Measurements from ENCODE around the gene LLGL2. TPM values are rescaled to one million over a fixed set of nuclear protein-coding genes. Genes with fewer than 3 reads are reported as not detected.
A peak's percentile ranks its signal among the peaks of the same experiment; 100 is the strongest.
"Not testable (repeated sequence)": the region's sequence is repeated elsewhere in the genome, so short reads cannot be mapped to it uniquely, and the experiment has no call there.

The LLGL2 gene, protein sequence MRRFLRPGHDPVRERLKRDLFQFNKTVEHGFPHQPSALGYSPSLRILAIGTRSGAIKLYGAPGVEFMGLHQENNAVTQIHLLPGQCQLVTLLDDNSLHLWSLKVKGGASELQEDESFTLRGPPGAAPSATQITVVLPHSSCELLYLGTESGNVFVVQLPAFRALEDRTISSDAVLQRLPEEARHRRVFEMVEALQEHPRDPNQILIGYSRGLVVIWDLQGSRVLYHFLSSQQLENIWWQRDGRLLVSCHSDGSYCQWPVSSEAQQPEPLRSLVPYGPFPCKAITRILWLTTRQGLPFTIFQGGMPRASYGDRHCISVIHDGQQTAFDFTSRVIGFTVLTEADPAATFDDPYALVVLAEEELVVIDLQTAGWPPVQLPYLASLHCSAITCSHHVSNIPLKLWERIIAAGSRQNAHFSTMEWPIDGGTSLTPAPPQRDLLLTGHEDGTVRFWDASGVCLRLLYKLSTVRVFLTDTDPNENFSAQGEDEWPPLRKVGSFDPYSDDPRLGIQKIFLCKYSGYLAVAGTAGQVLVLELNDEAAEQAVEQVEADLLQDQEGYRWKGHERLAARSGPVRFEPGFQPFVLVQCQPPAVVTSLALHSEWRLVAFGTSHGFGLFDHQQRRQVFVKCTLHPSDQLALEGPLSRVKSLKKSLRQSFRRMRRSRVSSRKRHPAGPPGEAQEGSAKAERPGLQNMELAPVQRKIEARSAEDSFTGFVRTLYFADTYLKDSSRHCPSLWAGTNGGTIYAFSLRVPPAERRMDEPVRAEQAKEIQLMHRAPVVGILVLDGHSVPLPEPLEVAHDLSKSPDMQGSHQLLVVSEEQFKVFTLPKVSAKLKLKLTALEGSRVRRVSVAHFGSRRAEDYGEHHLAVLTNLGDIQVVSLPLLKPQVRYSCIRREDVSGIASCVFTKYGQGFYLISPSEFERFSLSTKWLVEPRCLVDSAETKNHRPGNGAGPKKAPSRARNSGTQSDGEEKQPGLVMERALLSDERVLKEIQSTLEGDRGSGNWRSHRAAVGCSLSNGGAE
- total RNA-seq, result 100 to 1,000 TPM in 1 of 4 donors, 10 to 100 TPM in 3; 40.0 to 101 (median 67.3) TPM

DNA sequence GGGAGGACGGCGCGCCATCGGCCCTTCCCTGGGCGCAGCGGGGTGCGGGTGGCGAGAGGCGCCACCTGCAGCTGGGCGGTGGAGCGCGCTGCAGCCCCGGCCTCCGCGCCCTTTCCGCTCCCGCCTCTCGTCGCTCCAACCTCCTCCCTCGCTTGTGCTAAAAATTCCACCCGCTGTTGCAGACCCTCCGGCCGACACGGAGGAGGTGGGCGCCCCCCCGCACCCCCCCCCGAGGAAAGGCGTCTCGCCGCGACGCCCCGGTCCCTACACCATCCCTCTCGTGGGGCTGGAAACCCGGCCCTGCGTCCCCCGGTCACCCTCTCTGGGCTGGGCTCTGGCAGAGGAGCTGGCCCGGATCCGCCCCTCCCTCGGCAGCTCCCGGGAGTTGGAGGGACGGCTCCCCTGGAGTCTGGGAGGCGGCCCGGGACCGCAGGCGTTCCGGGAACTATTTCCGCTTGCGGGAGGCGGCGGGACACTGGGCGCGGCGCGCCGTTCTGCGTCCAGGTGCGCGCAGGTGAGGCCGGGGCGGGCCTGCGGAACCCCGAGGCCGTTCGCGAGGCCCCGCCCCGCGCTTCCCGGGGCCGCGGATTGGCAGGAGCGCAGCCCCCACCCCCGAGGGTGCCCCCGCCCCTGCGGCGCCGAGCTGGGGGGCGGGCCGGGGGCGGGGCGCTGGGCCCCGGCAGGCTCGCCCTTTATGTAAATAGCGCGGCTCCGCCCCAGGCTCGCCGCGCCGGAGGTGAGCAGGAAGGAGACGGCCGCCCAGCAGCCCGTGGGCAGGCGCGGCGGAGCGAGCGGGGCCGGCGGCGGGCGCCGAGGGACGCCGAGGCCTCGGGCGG is at the start of gene LLGL2:
Gene LLGL2, plus strand, starts transcription at position 728 of the 836 bp plus-strand sequence. CDS start 17,730 bp downstream, outside the sequence.
- peak; percentile 37 for DNase-seq
- Histone ChIP-seq H3K4me3 (peak within 1 kb of the TSS; percentile 63 to 88 (median 78)), H3K27ac (peak within 1 kb of the TSS; percentile 89 to 97 (median 92)), H3K9me3 (no peaks in the 10 kb centered on the region), H3K36me3 (peaks cover 0 to 41% (median 0%) of the 10 kb centered on the region in 3 donors), H3K4me1 (peaks cover 5 to 35% (median 11%) of the 10 kb centered on the region in 3 donors), H3K27me3 (no peaks in the 10 kb centered on the region)
- peak in 3 of 4 donors; percentile 33 to 69 (median 34) for TF ChIP-seq POLR2A (IDR thresholded peaks at IDR 0.05)
- TF ChIP-seq, protein P1, sequence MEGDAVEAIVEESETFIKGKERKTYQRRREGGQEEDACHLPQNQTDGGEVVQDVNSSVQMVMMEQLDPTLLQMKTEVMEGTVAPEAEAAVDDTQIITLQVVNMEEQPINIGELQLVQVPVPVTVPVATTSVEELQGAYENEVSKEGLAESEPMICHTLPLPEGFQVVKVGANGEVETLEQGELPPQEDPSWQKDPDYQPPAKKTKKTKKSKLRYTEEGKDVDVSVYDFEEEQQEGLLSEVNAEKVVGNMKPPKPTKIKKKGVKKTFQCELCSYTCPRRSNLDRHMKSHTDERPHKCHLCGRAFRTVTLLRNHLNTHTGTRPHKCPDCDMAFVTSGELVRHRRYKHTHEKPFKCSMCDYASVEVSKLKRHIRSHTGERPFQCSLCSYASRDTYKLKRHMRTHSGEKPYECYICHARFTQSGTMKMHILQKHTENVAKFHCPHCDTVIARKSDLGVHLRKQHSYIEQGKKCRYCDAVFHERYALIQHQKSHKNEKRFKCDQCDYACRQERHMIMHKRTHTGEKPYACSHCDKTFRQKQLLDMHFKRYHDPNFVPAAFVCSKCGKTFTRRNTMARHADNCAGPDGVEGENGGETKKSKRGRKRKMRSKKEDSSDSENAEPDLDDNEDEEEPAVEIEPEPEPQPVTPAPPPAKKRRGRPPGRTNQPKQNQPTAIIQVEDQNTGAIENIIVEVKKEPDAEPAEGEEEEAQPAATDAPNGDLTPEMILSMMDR (IDR thresholded peaks at IDR 0.05), result peak; percentile 38 to 57 (median 45)
- no CpG with 5 or more reads among the region's 108 CpGs for WGBS, 2 donors
- intact Hi-C loops (cut with DNase I), result no loop called here

DNA sequence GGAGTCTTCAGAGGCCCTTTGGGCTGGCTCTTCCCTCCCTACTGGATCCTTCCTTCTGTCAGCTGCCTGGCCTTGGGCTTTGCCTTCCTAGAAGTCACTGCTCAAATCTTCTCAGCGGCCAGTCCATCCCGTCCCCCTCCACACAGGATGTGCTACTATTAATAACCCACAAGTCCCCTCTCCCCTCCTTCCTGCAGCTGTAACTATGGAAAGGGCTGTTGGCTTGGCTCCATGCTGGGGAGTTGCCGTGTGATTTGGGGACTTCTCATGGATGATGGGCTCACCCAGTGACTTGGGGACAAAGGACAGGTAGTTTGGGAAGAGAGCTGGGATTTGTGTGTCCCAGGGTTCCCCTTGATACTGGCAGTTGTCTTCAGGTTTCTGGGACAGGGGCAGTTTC is 49.6 kb upstream of the LLGL2 start:
- Histone ChIP-seq H3K4me1 (peaks cover 9 to 55% (median 22%) of the 10 kb centered on the region in 3 donors), H3K27me3 (no peaks in the 10 kb centered on the region), H3K4me3 (no peak overlapping the region), H3K27ac (peak overlapping the region in 3 of 4 donors; percentile 57 to 72 (median 64)), H3K9me3 (no peaks in the 10 kb centered on the region), H3K36me3 (peaks cover 0 to 70% (median 13%) of the 10 kb centered on the region in 3 donors)
- intact Hi-C loops (cut with DNase I), result loop anchor here (10.0 kb wide), 1 partner anchor 69 kb away; no protein-coding TSS in a partner anchor
- DNase-seq, result no peak
- WGBS, 2 donors, result 64 to 66% methylated on average over 2 to 3 of the region's 3 CpGs
- TF ChIP-seq, protein P1 (IDR thresholded peaks at IDR 0.05), result no peak
- TF ChIP-seq POLR2A (IDR thresholded peaks at IDR 0.05), result no peak

DNA sequence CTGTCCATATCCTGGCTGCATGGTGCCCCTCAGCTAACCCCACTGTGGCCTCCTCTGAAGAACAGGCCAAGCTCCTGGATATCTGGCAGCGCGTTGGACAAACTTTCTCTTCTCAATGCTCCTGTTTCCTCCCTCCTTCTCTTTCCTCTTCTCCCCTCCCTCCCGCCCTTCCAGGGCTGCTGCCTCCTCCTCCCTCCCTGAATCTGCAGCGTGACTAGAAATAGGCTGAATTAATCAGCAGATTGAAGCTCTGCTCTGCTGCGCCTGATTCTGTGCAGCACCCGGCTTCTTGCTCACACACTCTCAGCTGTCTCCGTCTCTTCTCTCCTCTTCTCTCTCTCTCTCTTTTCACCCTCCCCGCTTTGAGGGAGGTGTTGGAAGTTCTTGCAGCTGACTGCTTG is 49.2 kb upstream of the LLGL2 start:
- Histone ChIP-seq H3K4me3 (no peak overlapping the region), H3K9me3 (no peaks in the 10 kb centered on the region), H3K36me3 (peaks cover 0 to 70% (median 13%) of the 10 kb centered on the region in 3 donors), H3K27ac (peak overlapping the region; percentile 11 to 72 (median 60)), H3K27me3 (no peaks in the 10 kb centered on the region), H3K4me1 (peaks cover 9 to 60% (median 27%) of the 10 kb centered on the region in 3 donors)
- DNase-seq, result no peak
- intact Hi-C loops (cut with DNase I), result loop anchor here (10.0 kb wide), 1 partner anchor 69 kb away; no protein-coding TSS in a partner anchor
- 43 to 65% methylated on average over 8 of the region's 8 CpGs for WGBS, 2 donors
- TF ChIP-seq POLR2A (IDR thresholded peaks at IDR 0.05), result no peak
- TF ChIP-seq, protein P1 (IDR thresholded peaks at IDR 0.05), result no peak

DNA sequence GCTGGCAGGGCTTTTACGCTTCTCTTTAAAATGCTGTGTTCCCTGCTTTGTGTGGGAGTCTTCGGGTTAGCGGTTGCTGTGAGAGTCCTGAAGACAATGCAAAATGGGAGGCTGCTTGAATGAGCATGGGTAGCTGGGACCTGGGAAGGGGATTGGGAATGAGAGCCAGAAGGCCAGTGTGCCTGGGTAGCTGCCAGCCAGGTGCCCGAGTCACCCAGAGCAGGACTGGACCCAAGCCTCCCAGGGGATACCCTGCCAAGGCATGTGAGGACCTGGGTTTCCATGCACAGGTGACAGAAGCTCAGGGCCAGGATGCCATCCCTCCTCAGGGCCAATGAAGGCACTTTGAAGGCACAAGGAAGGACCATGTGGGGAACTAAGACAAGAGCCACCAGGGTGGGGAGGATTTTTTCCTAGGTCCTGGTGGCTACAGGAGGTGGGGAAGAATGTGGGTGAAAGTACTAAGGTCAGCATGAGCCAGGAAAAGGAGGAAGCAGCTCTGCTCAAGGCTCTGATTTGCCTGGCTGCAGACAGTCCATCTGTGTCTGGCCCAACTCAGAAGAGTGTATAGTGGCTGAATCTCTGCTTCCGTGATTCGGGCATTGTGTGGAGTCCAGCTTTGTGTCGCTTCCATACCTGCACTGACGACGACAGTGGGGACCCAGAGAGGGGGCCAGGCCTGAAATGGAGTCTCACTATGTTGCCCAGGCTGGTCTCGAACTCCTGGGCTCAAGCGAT is 48.6 kb upstream of the LLGL2 start:
- Histone ChIP-seq H3K4me1 (peaks cover 14 to 61% (median 32%) of the 10 kb centered on the region in 3 donors), H3K27ac (peak overlapping the region in 3 of 4 donors; percentile 11 to 64 (median 57)), H3K27me3 (no peaks in the 10 kb centered on the region), H3K9me3 (no peaks in the 10 kb centered on the region), H3K36me3 (peaks cover 0 to 65% (median 13%) of the 10 kb centered on the region in 3 donors), H3K4me3 (no peak overlapping the region)
- WGBS, 2 donors, result 76 to 81% methylated on average over 4 to 10 of the region's 11 CpGs
- no peak for TF ChIP-seq POLR2A (IDR thresholded peaks at IDR 0.05)
- TF ChIP-seq, protein P1 (IDR thresholded peaks at IDR 0.05), result no peak
- intact Hi-C loops (cut with DNase I), result loop anchor here (10.0 kb wide), 1 partner anchor 68 kb away; no protein-coding TSS in a partner anchor
- DNase-seq, result no peak

DNA sequence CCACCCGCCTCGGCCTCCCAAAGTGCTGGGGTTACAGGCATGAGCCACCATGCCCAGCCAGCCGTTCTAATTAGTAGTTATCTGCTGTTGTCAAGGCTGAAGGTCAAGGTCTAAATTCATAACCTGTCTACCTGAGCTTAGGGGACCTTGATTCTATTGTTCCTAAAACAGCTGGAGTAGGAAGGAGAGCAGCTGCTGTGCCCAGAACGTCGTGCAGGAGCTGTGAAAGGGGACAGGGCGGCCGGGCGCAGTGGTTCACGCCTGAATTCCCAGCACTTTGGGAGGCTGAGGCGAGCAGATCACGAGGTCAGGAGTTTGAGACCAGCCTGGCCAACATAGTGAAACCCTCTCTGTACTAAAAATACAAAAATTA is 48.0 kb upstream of the LLGL2 start:
- Histone ChIP-seq H3K36me3 (peaks cover 0 to 59% (median 12%) of the 10 kb centered on the region in 3 donors), H3K27ac (peak overlapping the region in 1 of 4 donors; percentile 64), H3K4me1 (peaks cover 19 to 55% (median 33%) of the 10 kb centered on the region in 3 donors)
- DNase-seq, H3K9me3 ChIP-seq, H3K27me3 ChIP-seq, H3K4me3 ChIP-seq: not testable (repeated sequence)
- intact Hi-C loops (cut with DNase I), result loop anchor here (10.0 kb wide), 1 partner anchor 67 kb away; no protein-coding TSS in a partner anchor
- 76 to 89% methylated on average over 2 to 9 of the region's 11 CpGs for WGBS, 2 donors

Measured in esophagus squamous epithelium (tissue), 5 donors.